ENCODE data around the gene IGSF8. TPM values are rescaled to one million over a fixed set of nuclear protein-coding genes. Genes with fewer than 3 reads are reported as not detected.
A peak's percentile ranks its signal among the peaks of the same experiment; 100 is the strongest.

Gene IGSF8
- total and polyA plus RNA-seq, 2 of the 8 experiments (the other 6 are each of a cell fraction or from before 2014, with no cell fraction given), result 69.6 to 132 TPM

DNA sequence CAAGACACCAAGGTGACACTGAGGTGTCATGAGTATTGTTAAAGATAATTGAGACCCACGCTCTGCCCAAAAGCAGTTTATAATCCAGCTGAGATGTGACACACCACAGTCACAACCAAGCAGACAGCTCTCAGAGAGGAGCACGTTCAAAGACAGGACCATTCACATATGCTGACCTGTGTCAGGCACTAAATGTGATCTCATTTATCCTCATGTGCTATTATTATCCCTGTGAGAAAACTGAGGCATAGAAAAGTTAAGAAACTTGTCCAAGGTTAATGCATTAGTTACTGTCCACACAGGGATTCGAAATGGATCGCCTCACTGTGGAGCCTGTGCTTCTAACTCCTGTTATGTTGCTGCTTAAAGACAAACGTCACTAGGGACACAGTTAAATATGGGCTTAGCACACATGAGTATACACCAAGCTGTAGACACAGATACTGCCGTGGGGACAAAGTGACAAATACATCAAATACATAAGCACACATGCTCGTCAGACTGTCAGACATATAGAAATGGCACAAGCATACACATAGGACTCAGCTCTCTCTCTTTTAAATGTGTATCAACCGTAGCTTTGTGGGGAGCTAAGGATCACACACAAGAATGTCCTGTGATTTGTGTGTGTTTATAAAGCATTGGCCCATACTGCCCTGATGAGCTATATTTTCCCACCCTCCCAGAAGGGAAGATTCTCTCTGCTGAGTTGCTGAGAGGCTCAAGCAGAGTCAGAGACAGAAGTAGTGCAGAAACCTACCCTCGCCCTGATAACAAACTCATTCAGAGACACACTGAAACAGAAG lies 3.5 kb upstream of the IGSF8 start:
- Histone ChIP-seq H2AK5ac (ENCODE audit: low read depth, low read length) (no peak overlapping the region; the same call in 1 of the 2 replicates), H3K18ac (ENCODE audit: extremely low read depth, low read length) (no peak overlapping the region), H3K4me1 (replicated peaks in 1 of 4; ENCODE audit: control insufficient read depth in 3 of 4, insufficient read depth in 4 of 4, low read length in 3 of 4) (peaks cover 4 to 28% (median 17%) of the 10 kb centered on the region in 4 experiments), H2BK20ac (ENCODE audit: low read length) (peak overlapping the region; percentile 37; the same call in 1 of the 2 replicates), H3K56ac (replicated peaks; ENCODE audit: insufficient read length, low read depth, low read length) (no peak overlapping the region), H4K20me1 (replicated peaks in 1 of 2; ENCODE audit: control insufficient read depth in 1 of 2, insufficient read depth in 2 of 2, low read length in 2 of 2) (no peaks in the 10 kb centered on the region), H3K4ac (replicated peaks; ENCODE audit: insufficient read length, low read depth, low read length) (no peak overlapping the region), H4K5ac (ENCODE audit: insufficient read length, low read depth, low read length) (no peak overlapping the region), H3K4me3 (ENCODE audit: extremely low read depth in 1 of 4, insufficient read depth in 2 of 4, low read depth in 3 of 4, low read length in 4 of 4) (no peak overlapping the region), H3K36me3 (ENCODE audit: control insufficient read depth in 2 of 4, insufficient read depth in 4 of 4, low read length in 3 of 4) (no peaks in the 10 kb centered on the region), H2BK120ac (replicated peaks; ENCODE audit: low read depth, low read length) (no peak overlapping the region), H4K91ac (replicated peaks; ENCODE audit: insufficient read length, low read length) (peak overlapping the region; percentile 78), H2AFZ (ENCODE audit: low read length) (no peak overlapping the region), H3K14ac (ENCODE audit: insufficient read length) (no peak overlapping the region), H3K23ac (ENCODE audit: insufficient read length) (no peak overlapping the region), H3K27ac (ENCODE audit: low read depth, low read length) (no peak overlapping the region), H2BK5ac (ENCODE audit: low read depth, low read length) (0 out of 2 replicates have a peak overlapping the region, but pooled peaks have one; percentile 22), H3K9me3 (ENCODE audit: insufficient read depth in 2 of 2, low read depth in 1 of 2, low read length in 1 of 2) (no peaks in the 10 kb centered on the region), H3K23me2 (ENCODE audit: low read depth, low read length) (peaks cover 14% of the 10 kb centered on the region), H3K79me1 (ENCODE audit: low read depth, low read length) (peaks cover 6% of the 10 kb centered on the region), H3K27me3 (replicated peaks in 1 of 4; ENCODE audit: control insufficient read depth in 3 of 4, extremely low read depth in 1 of 4, insufficient read depth in 3 of 4, low read length in 3 of 4) (no peaks in the 10 kb centered on the region), H3K4me2 (ENCODE audit: insufficient read depth in 1 of 2, low read depth in 2 of 2, low read length in 2 of 2) (no peak overlapping the region), H4K8ac (ENCODE audit: extremely low read depth, insufficient read depth, low read length) (no peak overlapping the region), H2BK15ac (ENCODE audit: low read length) (peak overlapping the region; percentile 98; the same call in 1 of the 2 replicates), H2BK12ac (ENCODE audit: low read depth, low read length) (peak overlapping the region; percentile 76; the same call in 1 of the 2 replicates), H3K9ac (replicated peaks in 1 of 4; ENCODE audit: extremely low read depth in 1 of 4, low read depth in 3 of 4, low read length in 3 of 4) (no peak overlapping the region), H3K79me2 (ENCODE audit: control insufficient read depth in 1 of 2, insufficient read depth in 2 of 2, low read length in 2 of 2) (peaks cover 0 to 12% of the 10 kb centered on the region in 2 experiments; a peak in 2 of 4 replicates)
- ChIA-PET CTCF (ENCODE audit: partially characterized antibody) (interaction anchor here (0.7 to 7.4 kb wide), 46 partner anchors 10 to 852 kb away, joined by 3 to 256 read pairs (median 5); partner anchors contain the start of genes ATP1A2, CASQ1, KCNJ9 and PEA15), POLR2A (ENCODE audit: partially characterized antibody) (interaction anchor here (0.6 to 2.0 kb wide), 9 partner anchors 9 to 164 kb away, joined by 3 to 5 read pairs (median 3); no protein-coding TSS in a partner anchor)
- 87% methylated on average over 9 of the region's 9 CpGs; no CpG with 5 or more reads in 1 of the 2 experiments for WGBS, 2 experiments (ENCODE audit: extremely low coverage in 1 of 2, insufficient coverage in 1 of 2, insufficient read length in 1 of 2, insufficient replicate concordance in 2 of 2, low coverage in 1 of 2, low lambda C conversion rate in 2 of 2, missing lambda C conversion rate in 1 of 2)
- DNase-seq (ENCODE audit: low read depth in 1 of 2, low spot score in 2 of 2) (no peak), FAIRE-seq (no peak)
- TF ChIP-seq CHD2 (IDR thresholded peaks at IDR 0.05; ENCODE audit: low read length), result no peak
- TF ChIP-seq USF2 (IDR thresholded peaks at IDR 0.05; ENCODE audit: low read length), result no peak
- no peak for TF ChIP-seq ATF3 (IDR thresholded peaks at IDR 0.05; ENCODE audit: insufficient read depth, low read depth, low read length)
- no peak for TF ChIP-seq SIX5 (IDR thresholded peaks at IDR 0.05; ENCODE audit: low read depth, low read length)
- TF ChIP-seq EGR1 (IDR thresholded peaks at IDR 0.05; ENCODE audit: borderline replicate concordance, low read depth, low read length), result no peak
- TF ChIP-seq SP4 (IDR thresholded peaks at IDR 0.05; ENCODE audit: low read length), result no peak
- TF ChIP-seq ATF2 (IDR thresholded peaks at IDR 0.05; ENCODE audit: low read length), result no peak
- no peak for TF ChIP-seq GABPA (IDR thresholded peaks at IDR 0.05; ENCODE audit: borderline replicate concordance, insufficient read depth, low read length)

Data from H1 (cell line).